CD4-positive, alpha-beta T cell treated with Interleukin-17A for 4 hours (primary cell): ENCODE data around the gene GULP1.
"Not testable (repeated sequence)": the region's sequence is repeated elsewhere in the genome, so short reads cannot be mapped to it uniquely, and the experiment has no call there.

Experiments
- DNase-seq: peaks from one replicate; pipeline ENCODE4 v3.0.0-alpha.2; 2020; ENCODE audit warnings: mixed read lengths

The GULP1 gene

GRCh38 chr2:188435115-188435514 is 143.4 kb downstream of the GULP1 start:
- DNase-seq: no peak

DNA sequence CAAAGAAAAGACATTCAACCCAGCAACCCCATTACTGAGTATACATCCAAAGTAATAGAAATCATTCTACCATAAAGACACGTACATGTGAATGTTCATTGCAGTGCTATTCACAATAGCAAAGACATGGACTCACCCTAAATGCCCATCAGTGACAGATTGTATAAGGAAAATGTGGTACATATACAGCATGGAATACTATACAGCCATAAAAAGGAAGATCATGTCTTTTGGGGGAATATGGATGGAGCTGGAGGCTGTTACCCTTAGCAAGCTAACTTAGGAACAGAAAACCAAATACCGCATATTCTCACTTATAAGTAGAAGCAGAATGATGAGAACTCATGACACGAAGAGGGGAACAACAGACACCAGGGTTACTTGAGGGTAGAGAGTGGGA is 145.9 kb downstream of the GULP1 start:
- no peak for DNase-seq

- DNase-seq: no peak
Observed at GRCh38 chr2:188439986-188440385, 148.3 kb downstream of the GULP1 start.

GRCh38 chr2:188440849-188441248 is 149.2 kb downstream of the GULP1 start:
- DNase-seq: no peak

GRCh38 chr2:188441288-188441947 is 149.7 kb downstream of the GULP1 start:
- no peak for DNase-seq

GRCh38 chr2:188443207-188443606 is 151.5 kb downstream of the GULP1 start:
- DNase-seq: no peak

DNA sequence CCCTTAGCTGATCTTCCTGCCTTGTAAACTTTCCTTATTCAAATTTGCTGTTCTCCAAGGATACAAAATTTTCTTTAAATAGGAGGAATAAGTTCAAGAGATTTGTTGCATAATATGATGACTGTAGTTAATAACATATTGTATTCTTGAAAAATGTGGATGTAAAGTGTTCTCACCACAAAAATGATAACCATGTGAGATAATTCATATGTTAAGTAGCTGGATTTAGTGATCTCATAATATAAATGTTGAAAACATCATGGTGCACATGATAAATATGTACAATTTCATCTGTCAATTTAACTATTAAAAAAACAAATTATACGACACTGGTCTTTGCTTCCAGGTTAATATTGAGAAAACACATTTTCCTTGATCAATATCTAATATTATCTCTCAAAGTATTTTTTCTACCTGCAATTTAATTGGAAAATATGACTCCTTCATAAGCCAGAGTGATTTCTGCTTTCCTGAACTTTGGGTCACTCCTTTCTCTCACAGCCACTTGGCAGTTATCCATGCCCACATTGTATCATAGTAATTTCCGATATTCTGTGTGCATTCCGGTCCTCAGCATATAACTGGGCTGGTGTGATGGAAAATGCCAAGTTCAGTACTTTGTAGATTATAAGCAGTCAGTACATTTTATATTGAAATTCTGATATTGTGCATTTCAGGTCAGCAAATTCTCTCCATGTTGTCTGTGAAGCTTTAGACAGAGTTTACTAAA is 152.6 kb downstream of the GULP1 start:
- no peak for DNase-seq

- DNase-seq: no peak
Observed at GRCh38 chr2:188449561-188449960, 157.9 kb downstream of the GULP1 start.

DNA sequence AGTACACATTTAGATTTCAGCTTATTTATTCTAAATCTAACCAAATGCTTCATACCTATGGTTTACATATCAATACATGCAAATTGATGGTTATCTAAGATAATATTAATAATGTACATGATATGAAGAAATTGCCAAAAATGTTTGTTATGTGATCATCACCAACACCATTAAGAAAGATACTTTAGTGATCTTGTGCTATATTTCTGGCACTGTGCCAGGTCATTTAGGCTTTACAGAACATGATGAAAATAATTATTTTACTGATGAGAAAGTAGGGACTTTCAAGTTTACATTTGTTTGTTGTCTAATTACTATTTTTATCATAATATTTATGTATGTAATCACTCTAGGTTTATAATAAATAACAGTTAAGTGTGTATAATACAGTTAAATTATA is 158.3 kb downstream of the GULP1 start:
- DNase-seq: no peak

DNA sequence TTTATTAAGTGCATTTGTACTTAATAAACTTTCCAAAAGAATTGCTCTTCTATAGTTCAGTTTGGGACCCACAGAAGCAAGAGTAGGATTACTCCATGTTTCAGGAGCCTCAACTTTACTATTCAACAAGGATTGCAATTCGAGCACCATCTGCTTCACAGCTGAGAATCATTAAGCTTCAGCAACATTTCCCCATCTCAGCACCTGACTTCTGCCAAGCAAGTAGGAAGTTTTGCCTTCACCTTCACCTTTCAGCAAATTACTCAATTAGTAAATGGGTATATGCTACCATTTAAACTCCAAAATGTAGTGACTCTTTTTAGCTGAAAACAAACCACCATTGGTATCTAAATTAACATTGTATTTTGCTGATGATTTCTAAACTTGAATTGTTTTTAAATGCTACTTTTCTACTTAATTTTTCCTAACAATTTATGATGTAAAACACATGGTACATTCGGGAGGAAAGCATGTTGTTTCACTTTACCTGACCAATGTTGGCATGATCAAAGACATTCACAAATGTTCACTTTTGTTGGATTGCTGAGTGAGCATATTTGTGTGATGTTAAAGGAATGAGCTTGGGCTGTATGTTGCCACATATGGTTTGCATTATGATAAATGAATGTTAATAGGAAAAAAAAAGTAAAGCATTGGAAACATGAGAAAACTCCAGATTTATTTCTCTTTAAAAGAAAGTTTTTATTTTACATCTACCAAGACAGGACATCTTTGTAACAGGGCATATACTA is 159.2 kb downstream of the GULP1 start:
- DNase-seq: no peak

- no peak for DNase-seq
Observed at GRCh38 chr2:188452084-188452483, 160.4 kb downstream of the GULP1 start.

GRCh38 chr2:188456114-188456909 is 164.6 kb downstream of the GULP1 start:
- no peak for DNase-seq

- no peak for DNase-seq
Observed at GRCh38 chr2:188459061-188459460, 167.4 kb downstream of the GULP1 start.

DNA sequence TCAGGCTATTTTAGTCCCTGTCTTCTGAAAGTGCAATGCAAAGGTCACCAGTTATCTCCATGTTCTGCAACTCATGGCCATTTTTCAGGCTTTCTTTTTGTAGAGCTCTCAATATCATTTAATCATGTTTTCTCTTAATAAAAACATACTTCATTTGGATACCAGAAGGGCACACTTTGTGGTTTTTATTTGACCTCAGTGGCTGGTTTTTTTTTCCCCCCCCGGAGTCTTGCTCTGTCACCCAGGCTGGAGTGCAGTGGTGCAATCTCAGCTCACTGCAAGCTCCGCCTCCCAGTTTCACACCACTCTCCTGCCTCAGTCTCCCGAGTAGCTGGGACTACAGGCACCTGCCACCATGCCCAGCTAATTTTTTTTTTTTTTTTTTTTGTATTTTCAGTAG is 174.4 kb downstream of the GULP1 start:
- not testable (repeated sequence) for DNase-seq

DNA sequence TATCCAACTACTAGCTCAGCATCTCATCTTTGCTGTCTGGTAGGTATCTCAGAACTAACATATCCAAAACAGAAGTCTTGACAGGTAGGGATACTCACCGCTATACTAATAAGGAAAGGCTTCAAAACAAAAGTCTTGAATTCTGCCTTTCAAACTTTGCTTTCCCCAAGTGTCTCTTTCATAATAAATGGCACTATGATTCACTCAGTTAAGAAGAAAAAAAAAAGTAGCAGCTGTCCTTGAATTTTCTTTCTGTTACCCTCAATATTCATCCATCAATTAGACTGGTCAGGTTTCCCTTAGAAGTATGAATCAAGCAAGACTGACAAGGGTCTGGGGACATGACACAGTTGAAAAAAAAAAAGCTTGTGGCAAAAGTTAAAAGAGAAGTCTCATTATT is 175.1 kb downstream of the GULP1 start:
- no peak for DNase-seq

GRCh38 chr2:188471166-188471565 is 179.5 kb downstream of the GULP1 start:
- DNase-seq: no peak

- no peak for DNase-seq
Observed at GRCh38 chr2:188473306-188473705, 181.6 kb downstream of the GULP1 start.

- DNase-seq: no peak
Observed at GRCh38 chr2:188474316-188474715, 182.6 kb downstream of the GULP1 start.

- DNase-seq: no peak
Observed at GRCh38 chr2:188475945-188476344, 184.3 kb downstream of the GULP1 start.

DNA sequence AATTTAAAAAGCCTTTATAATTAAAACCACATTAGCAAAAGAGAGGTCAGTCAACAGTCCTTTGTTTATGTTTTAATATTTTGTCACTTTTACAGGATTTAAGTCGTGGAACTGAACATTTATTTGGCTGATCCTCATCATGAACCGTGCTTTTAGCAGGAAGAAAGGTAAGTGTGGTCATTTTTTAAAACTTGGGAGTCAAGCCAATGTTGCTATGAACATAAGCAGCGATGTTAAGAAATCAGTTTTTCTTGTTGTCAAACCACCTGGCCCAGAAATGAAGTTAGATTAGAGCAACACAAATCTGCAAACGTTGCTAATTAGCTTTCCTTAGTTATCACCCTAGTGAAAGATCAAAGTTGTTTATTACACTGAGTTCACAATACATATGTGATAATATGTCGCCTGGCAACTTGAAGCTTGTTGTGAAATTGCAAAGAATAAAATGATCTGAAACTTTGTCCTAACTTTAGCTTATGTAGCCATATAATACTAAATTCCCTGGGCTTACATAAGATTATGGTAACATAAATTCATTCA is 186.0 kb downstream of the GULP1 start:
- no peak for DNase-seq

- DNase-seq: no peak
Observed at GRCh38 chr2:188478724-188479123, 187.1 kb downstream of the GULP1 start.

GRCh38 chr2:188481474-188481873 is 189.8 kb downstream of the GULP1 start:
- DNase-seq: no peak

DNA sequence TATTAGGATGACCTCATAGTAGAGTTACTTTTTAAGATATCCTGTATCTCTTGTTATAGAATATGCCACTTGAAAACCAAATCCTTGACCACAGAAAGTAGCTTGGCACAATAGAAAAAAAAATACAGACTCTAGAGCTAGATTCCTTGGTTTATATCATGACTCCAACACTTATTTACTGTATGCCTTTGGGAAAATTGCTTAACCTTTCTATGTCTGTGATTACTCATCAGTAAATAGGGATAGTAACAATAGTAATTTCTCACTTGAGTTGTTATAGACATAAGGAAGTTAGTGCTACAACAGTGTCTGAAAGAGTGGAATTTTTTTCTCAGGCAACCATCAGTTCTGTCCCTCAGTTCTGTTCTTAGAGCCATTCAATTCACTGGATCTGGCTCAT is 193.8 kb downstream of the GULP1 start:
- DNase-seq: no peak
